Uterus (tissue), 2 donors: Measurements from ENCODE around the gene TRIO.

ENCODE experiments used
- CTCF ChIP-seq, 4 experiments: fragments of 200-600 bp in 2 of 4; fragments of 450-650 bp in 2 of 4; sonication (generic) in 2 of 4; IDR thresholded peaks; one replicate each; pipeline ENCODE4 v1.5.1; 2016 to 2019; ENCODE audit warnings: antibody characterized with exemption in 4 of 4, mild to moderate bottlenecking in 2 of 4, moderate library complexity in 1 of 4
- POLR2A ChIP-seq, 2 donors: fragments of 450-650 bp; IDR thresholded peaks; one replicate each; pipeline ENCODE4 v1.6.1; 2016; ENCODE audit warnings: antibody characterized with exemption in 2 of 2, mild to moderate bottlenecking in 1 of 2, moderate library complexity in 1 of 2

DNA sequence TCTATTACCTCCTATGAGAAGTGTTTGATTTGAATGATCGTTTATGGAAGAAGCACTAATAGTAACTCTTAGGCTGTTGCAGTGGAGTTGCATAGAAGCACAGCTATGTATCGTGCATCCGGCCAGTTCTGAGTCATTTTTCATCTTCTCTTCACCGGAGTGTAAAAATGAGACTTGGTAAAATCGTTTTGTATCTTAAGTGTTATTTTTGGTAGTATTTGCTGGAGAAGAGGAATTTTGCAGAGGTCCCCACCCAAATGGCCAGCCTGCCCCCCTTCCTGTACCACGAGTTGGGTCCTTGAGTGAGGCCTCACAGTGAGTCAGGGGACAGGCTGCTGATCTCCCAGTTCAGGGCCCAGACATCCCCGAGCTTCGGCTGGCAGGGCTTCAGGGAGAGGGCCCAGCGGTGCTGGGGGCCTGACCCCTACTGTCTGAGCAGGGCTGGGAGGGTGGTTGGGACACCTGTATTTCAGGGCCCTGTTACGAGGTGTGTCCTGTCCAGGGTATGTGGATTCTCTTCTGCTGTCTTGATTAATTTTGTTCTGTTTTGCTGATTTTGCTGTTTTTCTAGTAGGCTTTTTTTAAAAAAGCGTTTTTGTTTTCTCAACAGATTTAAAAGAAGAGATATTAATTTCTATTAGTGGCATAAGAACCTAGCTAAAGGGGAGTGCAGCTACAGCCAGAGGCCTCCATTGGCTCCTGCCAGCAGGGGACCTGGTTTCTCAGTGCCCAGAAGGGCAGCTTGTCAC lies 210.8 kb downstream of the TRIO start:
- TF ChIP-seq POLR2A (IDR thresholded peaks at IDR 0.05) (no peak), CTCF (IDR thresholded peaks at IDR 0.05) (no peak)
